WTC11 (cell line): ENCODE measurements around the gene CCSER1. TPM values are rescaled to one million over a fixed set of nuclear protein-coding genes. Genes with fewer than 3 reads are reported as not detected.

ENCODE experiments used
- ATAC-seq: fragments of 200-7000 bp; cut with Tn5 transposase; 2 replicates; pipeline ENCODE4 v1.10.0; 2021; ENCODE audit warnings: mild to moderate bottlenecking, moderate library complexity
- CTCF ChIA-PET: fragments of 300-600 bp; sonication (Branson Sonifier 250); formaldehyde crosslinking; loops from one replicate; lab custom pipeline; 2021; ENCODE audit warnings: antibody characterized with exemption; lab: Charles Lee
- POLR2A ChIA-PET: fragments of 350-600 bp; sonication (Branson Sonifier 250); formaldehyde crosslinking; loops from one replicate; lab custom pipeline; 2021; ENCODE audit warnings: antibody characterized with exemption; lab: Charles Lee
- DNase-seq: peaks from one replicate; pipeline ENCODE4 v3.0.0; 2021; ENCODE audit warnings: low spot score
- H3K27ac Mint-ChIP-seq: 2 replicates; pipeline ENCODE4 v1.8.0; 2021; ENCODE audit warnings: mixed read lengths
- H3K27me3 Mint-ChIP-seq: 2 replicates; pipeline ENCODE4 v1.8.0; 2021; ENCODE audit warnings: low read depth, mild to moderate bottlenecking, moderate library complexity, mixed read lengths
- H3K36me3 Mint-ChIP-seq: 2 replicates; pipeline ENCODE4 v1.8.0; 2021; ENCODE audit warnings: mixed read lengths
- H3K4me1 Mint-ChIP-seq: 2 replicates; pipeline ENCODE4 v1.8.0; 2022; ENCODE audit warnings: mixed read lengths
- H3K4me3 Mint-ChIP-seq: 2 replicates; pipeline ENCODE4 v1.8.0; 2021; ENCODE audit warnings: mild to moderate bottlenecking, moderate library complexity, mixed read lengths
- H3K9me3 Mint-ChIP-seq: 2 replicates; pipeline ENCODE4 v1.8.0; 2021; ENCODE audit warnings: mixed read lengths
- ATF1 ChIP-seq: sonication (generic); formaldehyde crosslinking; IDR thresholded peaks from 2 replicates; pipeline ENCODE4 v1.8.1; 2023; ENCODE audit warnings: mild to moderate bottlenecking, moderate library complexity, missing genetic modification reagents
- ATF2 ChIP-seq: sonication (generic); formaldehyde crosslinking; IDR thresholded peaks from 2 replicates; pipeline ENCODE4 v1.8.1; 2022; ENCODE audit warnings: low read depth, missing genetic modification reagents, borderline replicate concordance
- ELF4 ChIP-seq: sonication (generic); formaldehyde crosslinking; IDR thresholded peaks from 2 replicates; pipeline ENCODE4 v1.8.1; 2022; ENCODE audit warnings: low read depth, mild to moderate bottlenecking, moderate library complexity, missing genetic modification reagents
- HMGXB4 ChIP-seq: sonication (generic); formaldehyde crosslinking; IDR thresholded peaks from 2 replicates; pipeline ENCODE4 v1.8.1; 2023; ENCODE audit warnings: mild to moderate bottlenecking, moderate library complexity, missing genetic modification reagents
- MXD4 ChIP-seq: fragments of 250-450 bp; sonication (Bioruptor Pico); IDR thresholded peaks from 2 replicates; pipeline ENCODE4 v1.8.0; 2021; ENCODE audit warnings: mild to moderate bottlenecking, moderate library complexity, borderline replicate concordance
- PRDM15 ChIP-seq: sonication (generic); formaldehyde crosslinking; IDR thresholded peaks from 2 replicates; pipeline ENCODE4 v1.8.0; 2022; ENCODE audit warnings: missing genetic modification reagents
- PRRX2 ChIP-seq: fragments of 250-450 bp; sonication (Bioruptor Pico); IDR thresholded peaks from 2 replicates; pipeline ENCODE4 v1.8.0; 2021; ENCODE audit warnings: mild to moderate bottlenecking
- RELA ChIP-seq: sonication (generic); formaldehyde crosslinking; IDR thresholded peaks from 2 replicates; pipeline ENCODE4 v1.8.1; 2022; ENCODE audit warnings: missing genetic modification reagents, mild to moderate bottlenecking, borderline replicate concordance
- SMAD4 ChIP-seq: sonication (generic); formaldehyde crosslinking; IDR thresholded peaks from 2 replicates; pipeline ENCODE4 v1.8.0; 2022; ENCODE audit warnings: mild to moderate bottlenecking, missing genetic modification reagents
- SOX15 ChIP-seq: fragments of 250-450 bp; sonication (Bioruptor Pico); IDR thresholded peaks from 2 replicates; pipeline ENCODE4 v1.9.0; 2021; ENCODE audit warnings: mild to moderate bottlenecking
- USF1 ChIP-seq: sonication (generic); formaldehyde crosslinking; IDR thresholded peaks from 2 replicates; pipeline ENCODE4 v1.8.0; 2022; ENCODE audit warnings: mild to moderate bottlenecking, missing genetic modification reagents
- ZNF138 ChIP-seq: sonication (generic); formaldehyde crosslinking; conservative IDR thresholded peaks from 2 replicates; pipeline ENCODE4 v1.8.1; 2022; ENCODE audit warnings: mild to moderate bottlenecking, moderate library complexity, missing genetic modification reagents
- ZNF263 ChIP-seq: sonication (generic); formaldehyde crosslinking; IDR thresholded peaks from 2 replicates; pipeline ENCODE4 v1.8.1; 2022; ENCODE audit warnings: low read depth, mild to moderate bottlenecking, moderate library complexity, missing genetic modification reagents
- ZNF396 ChIP-seq: fragments of 250-450 bp; sonication (Bioruptor Pico); IDR thresholded peaks from 2 replicates; pipeline ENCODE4 v1.8.0; 2021; ENCODE audit warnings: mild to moderate bottlenecking, moderate library complexity, borderline replicate concordance
- ZSCAN18 ChIP-seq: fragments of 250-450 bp; sonication (Bioruptor Pico); IDR thresholded peaks from 2 replicates; pipeline ENCODE4 v2.1.2; 2022; ENCODE audit warnings: mild to moderate bottlenecking, moderate library complexity
- total RNA-seq: library from RNA; stranded (reverse); gene quantifications from 3 replicates; pipeline ENCODE4 v1.2.3, GENCODE V29; 2021
- TF ChIP-seq, protein P1 (sequence below): sonication (generic); formaldehyde crosslinking; IDR thresholded peaks from 2 replicates; pipeline ENCODE4 v1.8.1; 2022; ENCODE audit warnings: missing genetic modification reagents, borderline replicate concordance

Gene CCSER1
- total RNA-seq, 1 experiment from 2014 or later: 0.87 TPM

- TF ChIP-seq ZNF138 (CRISPR knock-in tag): no peak
- TF ChIP-seq, protein P1, sequence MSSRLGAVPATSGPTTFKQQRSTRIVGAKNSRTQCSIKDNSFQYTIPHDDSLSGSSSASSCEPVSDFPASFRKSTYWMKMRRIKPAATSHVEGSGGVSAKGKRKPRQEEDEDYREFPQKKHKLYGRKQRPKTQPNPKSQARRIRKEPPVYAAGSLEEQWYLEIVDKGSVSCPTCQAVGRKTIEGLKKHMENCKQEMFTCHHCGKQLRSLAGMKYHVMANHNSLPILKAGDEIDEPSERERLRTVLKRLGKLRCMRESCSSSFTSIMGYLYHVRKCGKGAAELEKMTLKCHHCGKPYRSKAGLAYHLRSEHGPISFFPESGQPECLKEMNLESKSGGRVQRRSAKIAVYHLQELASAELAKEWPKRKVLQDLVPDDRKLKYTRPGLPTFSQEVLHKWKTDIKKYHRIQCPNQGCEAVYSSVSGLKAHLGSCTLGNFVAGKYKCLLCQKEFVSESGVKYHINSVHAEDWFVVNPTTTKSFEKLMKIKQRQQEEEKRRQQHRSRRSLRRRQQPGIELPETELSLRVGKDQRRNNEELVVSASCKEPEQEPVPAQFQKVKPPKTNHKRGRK: no peak
- no peak for TF ChIP-seq ELF4 (CRISPR knock-in tag)
- no peak for TF ChIP-seq ZNF396 (CRISPR knock-in tag)
- no peak for TF ChIP-seq SMAD4 (CRISPR knock-in tag)
Measured at GRCh38 chr4:90234916-90235547, 107.8 kb downstream of the CCSER1 start (continued).

GRCh38 chr4:90237751-90238530 is 110.7 kb downstream of the CCSER1 start:
- POLR2A ChIA-PET: no interaction called here
- no peak overlapping the region for H3K4me3 Mint-ChIP-seq
- H3K36me3 Mint-ChIP-seq: no peaks in the 10 kb centered on the region
- H3K27me3 Mint-ChIP-seq: no peaks in the 10 kb centered on the region
- no peaks in the 10 kb centered on the region for H3K9me3 Mint-ChIP-seq
- no peaks in the 10 kb centered on the region for H3K4me1 Mint-ChIP-seq
- no peak for TF ChIP-seq PRRX2 (CRISPR knock-in tag)
- TF ChIP-seq ATF2 (CRISPR knock-in tag): no peak
- H3K27ac Mint-ChIP-seq: no peak overlapping the region
- CTCF ChIA-PET: no interaction called here
- DNase-seq (no peak), ATAC-seq (no peak)

- Mint-ChIP-seq H3K4me3 (no peak overlapping the region), H3K27ac (no peak overlapping the region), H3K4me1 (no peaks in the 10 kb centered on the region), H3K36me3 (no peaks in the 10 kb centered on the region), H3K9me3 (no peaks in the 10 kb centered on the region), H3K27me3 (no peaks in the 10 kb centered on the region)
- DNase-seq (no peak), ATAC-seq (peak; percentile 83)
- ChIA-PET POLR2A (no interaction called here), CTCF (no interaction called here)
- TF ChIP-seq USF1: no peak
- no peak for TF ChIP-seq ZNF263 (CRISPR knock-in tag)
- no peak for TF ChIP-seq MXD4 (CRISPR knock-in tag)
- no peak for TF ChIP-seq ZNF138 (CRISPR knock-in tag)
- no peak for TF ChIP-seq RELA (CRISPR knock-in tag)
- no peak for TF ChIP-seq HMGXB4 (CRISPR knock-in tag)
- no peak for TF ChIP-seq ATF2 (CRISPR knock-in tag)
- TF ChIP-seq PRRX2 (CRISPR knock-in tag): no peak
- no peak for TF ChIP-seq PRDM15 (CRISPR knock-in tag)
- no peak for TF ChIP-seq SOX15 (CRISPR knock-in tag)
- TF ChIP-seq ATF1 (CRISPR knock-in tag): no peak
- TF ChIP-seq ZSCAN18 (CRISPR knock-in tag): no peak
Measured at GRCh38 chr4:90240333-90240732, 113.1 kb downstream of the CCSER1 start.
